K562 (cell line): ENCODE data around the gene TMEM60. TPM values are rescaled to one million over a fixed set of nuclear protein-coding genes. Genes with fewer than 3 reads are reported as not detected.

ENCODE experiments used
- ATAC-seq: fragments of 200-7000 bp; cut with Tn5 transposase; 3 replicates; pipeline ENCODE4 v1.9.1; 2020; ENCODE audit warnings: moderate library complexity
- BruUV-seq: library from RNA; stranded (reverse); fragments of 400-500 nt; replicated peaks from 2 replicates; lab custom pipeline; 2021; lab: Mats Ljungman, UMichigan
- CTCF ChIA-PET: fragments of 300-600 bp; formaldehyde crosslinking; extraction: SDS; loops from one replicate; lab custom pipeline; 2021; ENCODE audit warnings: low intra/inter-chr PET ratio; lab: Yijun Ruan, JAX
- POLR2A ChIA-PET: fragments of 300-600, 350-650 bp; sonication (Branson Sonifier 250); formaldehyde crosslinking; extraction: SDS; loops from one replicate; lab custom pipeline; 2021; ENCODE audit warnings: antibody characterized with exemption, inconsistent platforms; lab: Yijun Ruan, JAX
- DNase-seq, 4 experiments: peaks; one replicate each; pipeline versions ENCODE4 v3.0.0 to v3.0.0-alpha.2; 2011 to 2018; ENCODE audit warnings: low spot score in 3 of 4, mixed read lengths in 3 of 4; ENCODE audit errors: extremely low read depth in 1 of 4
- FAIRE-seq: peaks from 2 replicates; lab custom pipeline; 2011; peaks lifted over from hg19 to GRCh38; lab: Jason Lieb, UNC
- H2AFZ ChIP-seq: 2 replicates; pipeline ENCODE4 v1.6.0; 2011; ENCODE audit warnings: low read depth, low read length, control low read depth, inconsistent platforms
- H3K27ac ChIP-seq: fragments of 200-600 bp; 3 replicates; pipeline ENCODE4 v1.8.0; 2011; ENCODE audit warnings: low read depth, mild to moderate bottlenecking, control low read depth, inconsistent platforms, low read length, moderate library complexity, mixed read lengths; ENCODE audit errors: extremely low read depth
- H3K27me3 ChIP-seq, 2 experiments: fragments of 300-600 bp in 1 of 2; 2 replicates in 1 of 2; 3 replicates in 1 of 2; pipeline versions ENCODE4 v1.6.0 to v1.8.0; 2011; ENCODE audit warnings: inconsistent platforms in 2 of 2, low read length in 2 of 2, mild to moderate bottlenecking in 1 of 2, mixed read lengths in 1 of 2, moderate library complexity in 1 of 2; ENCODE audit not compliant: control insufficient read depth in 2 of 2, insufficient read depth in 2 of 2
- H3K36me3 ChIP-seq: fragments of 300-600 bp; 3 replicates; pipeline ENCODE4 v1.8.0; 2011; ENCODE audit warnings: mild to moderate bottlenecking, low read length, inconsistent platforms; ENCODE audit not compliant: control insufficient read depth, insufficient read depth
- H3K4me1 ChIP-seq, 2 experiments: fragments of 200-600 bp in 1 of 2; replicated peaks in 1 of 2; 2 replicates in 1 of 2; 3 replicates in 1 of 2; pipeline versions ENCODE4 v1.5.1 to v1.8.0; 2011; ENCODE audit warnings: inconsistent platforms in 2 of 2, low read length in 2 of 2, mild to moderate bottlenecking in 1 of 2, mixed read lengths in 1 of 2, moderate library complexity in 1 of 2; ENCODE audit not compliant: control insufficient read depth in 2 of 2, insufficient read depth in 2 of 2
- H3K4me2 ChIP-seq: 2 replicates; pipeline ENCODE4 v1.6.1; 2011; ENCODE audit warnings: low read length, control low read depth, inconsistent platforms, mixed read lengths; ENCODE audit not compliant: insufficient read depth
- H3K4me3 ChIP-seq: fragments of 200-600 bp; sonication (generic), shearing (Covaris generic); 2 replicates; pipeline ENCODE4 v1.5.1; 2016; ENCODE audit warnings: control low read depth, inconsistent platforms
- H3K79me2 ChIP-seq: fragments of 200-600 bp; 3 replicates; pipeline ENCODE4 v1.8.0; 2011; ENCODE audit warnings: low read length, inconsistent platforms; ENCODE audit not compliant: control insufficient read depth, insufficient read depth
- H3K9ac ChIP-seq, 2 experiments: 2 replicates each; pipeline versions ENCODE4 v1.6.0 to v1.6.1; 2011; ENCODE audit warnings: low read depth in 2 of 2, low read length in 2 of 2, control low read depth in 1 of 2, inconsistent platforms in 1 of 2, mild to moderate bottlenecking in 1 of 2, mixed read lengths in 1 of 2; ENCODE audit not compliant: insufficient read depth in 1 of 2
- H3K9me1 ChIP-seq: one replicate; pipeline ENCODE4 v1.6.0; 2011; ENCODE audit warnings: inconsistent platforms, mild to moderate bottlenecking, low read length, moderate library complexity; ENCODE audit not compliant: control insufficient read depth, insufficient read depth
- H3K9me3 ChIP-seq: replicated peaks from 2 replicates; pipeline ENCODE4 v1.5.1; 2011; ENCODE audit warnings: low read depth, low read length, inconsistent platforms; ENCODE audit not compliant: control insufficient read depth, insufficient read depth
- H4K20me1 ChIP-seq: replicated peaks from 2 replicates; pipeline ENCODE4 v1.6.1; 2011; ENCODE audit warnings: low read length, inconsistent platforms, mixed read lengths; ENCODE audit not compliant: control insufficient read depth, insufficient read depth
- CBX3 ChIP-seq, 2 experiments: IDR thresholded peaks; 1 replicate in 1 of 2; 2 replicates in 1 of 2; pipeline ENCODE4 v1.6.1; 2012; ENCODE audit warnings: inconsistent platforms in 2 of 2, low read length in 2 of 2, borderline replicate concordance in 1 of 2, control low read depth in 1 of 2
- CBX5 ChIP-seq: IDR thresholded peaks from 2 replicates; pipeline ENCODE4 v1.6.1; 2014; ENCODE audit warnings: low read depth, borderline replicate concordance
- EHMT2 ChIP-seq: fragments of 450-650 bp; IDR thresholded peaks from 2 replicates; pipeline ENCODE4 v1.6.1; 2018; ENCODE audit warnings: antibody characterized with exemption
- NBN ChIP-seq: fragments of 450-650 bp; IDR thresholded peaks from 2 replicates; pipeline ENCODE4 v1.6.1; 2016; ENCODE audit warnings: low read depth, mild to moderate bottlenecking
- NFE2L1 ChIP-seq: fragments of 450-650 bp; IDR thresholded peaks from 2 replicates; pipeline ENCODE4 v1.6.1; 2016; ENCODE audit warnings: missing genetic modification characterization, low read depth, mild to moderate bottlenecking, missing compliant biosample characterization, moderate library complexity, borderline replicate concordance
- PRDM10 ChIP-seq: fragments of 450-650 bp; IDR thresholded peaks from 2 replicates; pipeline ENCODE4 v1.6.1; 2018; ENCODE audit not compliant: partially characterized antibody
- RBM25 ChIP-seq: fragments of 200-400 bp; formaldehyde crosslinking; IDR thresholded peaks from 2 replicates; pipeline ENCODE4 v1.6.1; 2018; ENCODE audit warnings: low read length, low read depth, moderate library complexity; ENCODE audit not compliant: severe bottlenecking
- TRIM24 ChIP-seq, 2 experiments: fragments of 450-650 bp; IDR thresholded peaks; 2 replicates each; pipeline ENCODE4 v1.6.1; 2016
- TRIM28 ChIP-seq: fragments of 450-650 bp; IDR thresholded peaks from 2 replicates; pipeline ENCODE4 v1.6.1; 2017
- UBTF ChIP-seq, 2 experiments: IDR thresholded peaks; 2 replicates each; pipeline ENCODE4 v1.6.1; 2012; ENCODE audit warnings: improper control_type of control experiment in 2 of 2, low read depth in 2 of 2, low read length in 2 of 2, borderline replicate concordance in 1 of 2
- ZFP30 ChIP-seq: fragments of 250-450 bp; sonication (Bioruptor Pico); IDR thresholded peaks from 2 replicates; pipeline ENCODE4 v1.8.0; 2022; ENCODE audit warnings: moderate library complexity, mild to moderate bottlenecking, inconsistent platforms, borderline replicate concordance
- ZNF121 ChIP-seq: sonication (generic); formaldehyde crosslinking; conservative IDR thresholded peaks from 2 replicates; pipeline ENCODE4 v1.8.0; 2022; ENCODE audit warnings: missing genetic modification reagents
- WGBS: fragments of 100-300 bp; shearing (Covaris generic); methylation state at CpG from one replicate; pipeline ENCODE4 v1.1.6; 2016; ENCODE audit warnings: low coverage, mixed read lengths; ENCODE audit not compliant: insufficient coverage; ENCODE audit errors: missing lambda C conversion rate; 5-methylcytosine and 5-hydroxymethylcytosine counted together
- in situ Hi-C: fragments of 300-500 bp; cut with MboI; formaldehyde crosslinking; loops from 4 replicates; pipeline ENCODE4 v1.15.0; 2018; ENCODE audit warnings: inconsistent platforms, mixed read lengths
- intact Hi-C: fragments of 100-400 bp; cut with micrococcal nuclease; formaldehyde crosslinking; loops from 2 replicates; pipeline ENCODE4 v1.14.2; 2022
- polyA plus RNA-seq, 8 experiments: library from polyadenylated mRNA; depleted of rRNA in 4 of 8; stranded (reverse) in 5 of 8; unstranded in 3 of 8; fragments of >200 nt; fragmentation: Nextera tagmentation in 2 of 8; fragmentation: Illumina TruSeq in 1 of 8; extraction: Ambion mirVana in 2 of 8; extraction: Trizol in 1 of 8; gene quantifications; 2 replicates each; pipeline versions ENCODE4 v1.2.1 to v1.2.3, GENCODE V29; 2011 to 2014; ENCODE audit warnings: inconsistent platforms in 1 of 8, missing spikeins in 1 of 8
- total RNA-seq, 7 experiments: library from RNA; depleted of rRNA in 6 of 7; stranded (reverse); fragments of >200 nt in 6 of 7; fragmentation: Illumina TruSeq in 2 of 7; extraction: Trizol in 2 of 7; gene quantifications; 2 replicates each; pipeline versions ENCODE4 v1.2.1 to v1.2.3, GENCODE V29; 2011 to 2021; ENCODE audit warnings: low replicate concordance in 1 of 7

The TMEM60 gene
- total and polyA plus RNA-seq, 9 of the 15 experiments (the other 6 are each of a cell fraction or from before 2014, with no cell fraction given) = 12.5 to 140 (median 38.4) TPM

- peaks cover 26% of the 10 kb centered on the region for H3K36me3 ChIP-seq
- DNase-seq = no peak
- intact Hi-C loops = no loop called here
Measured at GRCh38 chr7:77786741-77787140, 11.5 kb downstream of the TMEM60 start.

GRCh38 chr7:77786018-77786417 lies 12.2 kb downstream of the TMEM60 start:
- Histone ChIP-seq H3K27ac (no peak overlapping the region), H3K27me3 (no peaks in the 10 kb centered on the region), H3K79me2 (no peaks in the 10 kb centered on the region), H3K9me1 (no peaks in the 10 kb centered on the region), H3K4me1 (peaks cover 0 to 10% of the 10 kb centered on the region in 2 experiments; a peak in 1 of 5 replicates), H3K9me3 (peaks cover 3% of the 10 kb centered on the region; the same call in 1 of the 2 replicates), H3K9ac (no peak overlapping the region), H3K4me3 (no peak overlapping the region), H4K20me1 (no peaks in the 10 kb centered on the region), H3K36me3 (peaks cover 29% of the 10 kb centered on the region), H3K4me2 (no peak overlapping the region), H2AFZ (no peak overlapping the region)
- CTCF ChIA-PET = no interaction called here
- WGBS = 92% methylated on average over 3 of the region's 3 CpGs
- no TSS peak for BruUV-seq
- POLR2A ChIA-PET = no interaction called here
- no peak for FAIRE-seq
- intact Hi-C loops (no loop called here), in situ Hi-C loops (no loop called here)
- DNase-seq = no peak
- no peak for ATAC-seq
- peak; percentile 56 to 74 for TF ChIP-seq TRIM24 (IDR thresholded peaks at IDR 0.05)
- no peak for TF ChIP-seq EHMT2
- TF ChIP-seq NFE2L1 (tag) = no peak
- no peak for TF ChIP-seq UBTF (IDR thresholded peaks at IDR 0.05; ENCODE audit: borderline replicate concordance in 1 of 2, low read depth in 2 of 2, low read length in 2 of 2)
- no peak for TF ChIP-seq PRDM10
- TF ChIP-seq CBX3 (IDR thresholded peaks at IDR 0.05; ENCODE audit: borderline replicate concordance in 1 of 2, low read length in 2 of 2) = peak in 1 of 2 experiments; percentile 78; a peak in 1 of 3 replicates
- TF ChIP-seq NBN = no peak
- 0 out of 2 replicates have a peak, but pooled peaks have one; percentile 52 for TF ChIP-seq TRIM28
- TF ChIP-seq CBX5 = 0 out of 2 replicates have a peak, but pooled peaks have one; percentile 50

More at GRCh38 chr7:77786741-77787140, 11.5 kb downstream of the TMEM60 start:
- Histone ChIP-seq H3K9ac (no peak overlapping the region), H4K20me1 (no peaks in the 10 kb centered on the region), H3K4me2 (no peak overlapping the region), H3K27me3 (no peaks in the 10 kb centered on the region), H3K9me3 (peaks cover 3% of the 10 kb centered on the region; the same call in 1 of the 2 replicates), H3K9me1 (no peaks in the 10 kb centered on the region), H3K4me3 (no peak overlapping the region), H3K27ac (no peak overlapping the region), H3K79me2 (no peaks in the 10 kb centered on the region), H2AFZ (no peak overlapping the region), H3K4me1 (peaks cover 0 to 10% of the 10 kb centered on the region in 2 experiments; a peak in 1 of 5 replicates)
- POLR2A ChIA-PET = interaction anchor here (0.8 kb wide), 1 partner anchor 46 kb away, joined by 3 read pairs; no protein-coding TSS in a partner anchor
- TF ChIP-seq ZNF121 (CRISPR knock-in tag) = peak; percentile 61
- peak; percentile 26 for TF ChIP-seq RBM25
- TF ChIP-seq ZFP30 (CRISPR knock-in tag) = no peak
- ATAC-seq (no peak), FAIRE-seq (no peak)
- in situ Hi-C loops = no loop called here
- CTCF ChIA-PET = no interaction called here
- no TSS peak for BruUV-seq
